Effector memory CD8-positive, alpha-beta T cell (primary cell): Measurements from ENCODE around the gene DLG1.
A peak's percentile ranks its signal among the peaks of the same experiment; 100 is the strongest.
"Not testable (repeated sequence)": the region's sequence is repeated elsewhere in the genome, so short reads cannot be mapped to it uniquely, and the experiment has no call there.

Experiments used
- ATAC-seq: fragments of 150-1000 bp; cut with Tn5 transposase; replicated peaks from 2 replicates; pipeline ENCODE4 v1.10.0; 2021; ENCODE audit warnings: mild to moderate bottlenecking, moderate library complexity
- DNase-seq, 3 experiments: peaks; one replicate each; pipeline ENCODE4 v3.0.0; 2021
- H3K27ac Mint-ChIP-seq, 2 donors: one replicate each; pipeline ENCODE4 v1.8.0; 2022; ENCODE audit warnings: mild to moderate bottlenecking in 2 of 2, mixed read lengths in 2 of 2, moderate library complexity in 2 of 2
- H3K27me3 Mint-ChIP-seq, 2 donors: one replicate each; pipeline ENCODE4 v1.8.0; 2022; ENCODE audit warnings: mixed read lengths in 2 of 2
- H3K36me3 Mint-ChIP-seq: one replicate; pipeline ENCODE4 v1.8.0; 2022; ENCODE audit warnings: mild to moderate bottlenecking, moderate library complexity, mixed read lengths; ENCODE audit not compliant: insufficient read depth
- H3K4me1 Mint-ChIP-seq, 2 donors: one replicate each; pipeline ENCODE4 v1.8.0; 2022; ENCODE audit warnings: low read depth in 2 of 2, mixed read lengths in 2 of 2
- H3K4me3 Mint-ChIP-seq, 2 donors: one replicate each; pipeline ENCODE4 v1.8.0; 2022; ENCODE audit warnings: mild to moderate bottlenecking in 2 of 2, mixed read lengths in 2 of 2, moderate library complexity in 2 of 2
- H3K9me3 Mint-ChIP-seq, 2 donors: one replicate each; pipeline ENCODE4 v1.8.0; 2022; ENCODE audit warnings: mixed read lengths in 2 of 2

Gene DLG1

DNA sequence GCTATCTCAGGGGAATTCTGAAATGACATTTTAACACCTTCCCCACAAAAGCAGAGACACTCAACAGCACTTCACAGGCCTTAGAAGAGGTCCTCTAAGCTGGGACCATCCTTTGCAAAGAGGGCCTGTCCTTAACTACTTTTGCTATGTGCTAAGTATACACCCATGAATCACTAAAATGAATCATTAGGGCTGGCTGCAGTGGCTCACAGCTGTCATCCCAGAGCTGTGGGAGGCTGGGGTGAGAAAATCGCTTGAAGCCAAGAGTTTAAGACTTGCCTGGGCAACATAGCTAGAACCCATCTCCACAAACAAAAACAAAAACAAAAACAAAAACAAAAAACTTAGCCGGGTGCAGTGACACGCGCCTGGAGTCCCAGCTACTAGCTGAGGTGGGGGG is 214.9 kb downstream of the DLG1 start:
- peak overlapping the region in 1 of 2 donors; percentile 91 for H3K27ac Mint-ChIP-seq
- peaks cover 3% of the 10 kb centered on the region for H3K36me3 Mint-ChIP-seq
- no peak for DNase-seq
- no peaks in the 10 kb centered on the region for H3K27me3 Mint-ChIP-seq
- ATAC-seq, result peak; percentile 21
- peaks cover 0 to 8% of the 10 kb centered on the region in 2 donors for H3K4me1 Mint-ChIP-seq
- H3K9me3 Mint-ChIP-seq, result no peaks in the 10 kb centered on the region
- no peak overlapping the region for H3K4me3 Mint-ChIP-seq

DNA sequence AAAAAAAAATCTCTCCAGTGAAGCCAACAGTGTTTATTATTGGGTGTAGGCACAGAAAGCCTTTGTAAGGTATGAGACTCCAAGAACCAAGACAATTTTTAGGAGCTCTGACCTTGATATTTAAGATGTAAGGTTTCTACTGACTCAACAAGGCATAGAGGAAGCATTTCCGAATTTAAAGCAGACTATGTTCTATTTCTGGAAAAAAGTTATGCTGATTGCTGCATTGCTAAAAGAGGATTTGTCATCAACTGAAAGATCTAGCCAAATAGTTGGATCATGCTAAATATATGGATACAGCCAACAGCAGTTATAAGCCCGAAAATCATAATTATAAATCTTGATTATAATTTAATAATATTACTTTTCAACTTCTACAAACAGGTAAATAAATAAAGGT is 215.5 kb downstream of the DLG1 start:
- DNase-seq (no peak), ATAC-seq (no peak)
- Mint-ChIP-seq H3K4me1 (peaks cover 0 to 8% of the 10 kb centered on the region in 2 donors), H3K27ac (peak overlapping the region in 1 of 2 donors; percentile 22), H3K4me3 (no peak overlapping the region), H3K9me3 (no peaks in the 10 kb centered on the region), H3K27me3 (no peaks in the 10 kb centered on the region), H3K36me3 (peaks cover 9% of the 10 kb centered on the region)

DNA sequence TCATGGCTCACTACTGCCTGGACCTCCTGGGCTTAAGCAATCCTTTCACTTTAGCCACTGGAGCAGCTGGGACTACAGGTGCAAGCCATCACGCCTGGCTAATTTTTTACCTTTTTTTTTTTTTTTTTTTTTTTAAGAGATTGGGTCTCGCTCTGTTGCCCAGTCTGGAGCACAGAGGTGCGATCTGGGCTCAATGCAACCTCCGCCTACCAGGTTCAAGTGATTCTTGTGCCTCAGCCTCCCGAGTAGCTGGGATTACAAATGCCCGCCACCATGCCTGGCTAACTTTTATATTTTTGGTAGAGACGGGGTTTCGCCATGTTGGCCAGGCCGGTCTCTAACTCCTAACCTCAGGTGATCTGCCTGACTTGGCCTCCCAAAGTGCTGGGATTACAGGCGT is 218.1 kb downstream of the DLG1 start:
- no peak overlapping the region for H3K4me3 Mint-ChIP-seq
- ATAC-seq (no peak), DNase-seq (no peak)
- H3K4me1 Mint-ChIP-seq, result peaks cover 0 to 3% of the 10 kb centered on the region in 2 donors
- H3K9me3 Mint-ChIP-seq, result no peaks in the 10 kb centered on the region
- peaks cover 13% of the 10 kb centered on the region for H3K36me3 Mint-ChIP-seq
- H3K27ac Mint-ChIP-seq, result no peak overlapping the region
- H3K27me3 Mint-ChIP-seq, result no peaks in the 10 kb centered on the region

DNA sequence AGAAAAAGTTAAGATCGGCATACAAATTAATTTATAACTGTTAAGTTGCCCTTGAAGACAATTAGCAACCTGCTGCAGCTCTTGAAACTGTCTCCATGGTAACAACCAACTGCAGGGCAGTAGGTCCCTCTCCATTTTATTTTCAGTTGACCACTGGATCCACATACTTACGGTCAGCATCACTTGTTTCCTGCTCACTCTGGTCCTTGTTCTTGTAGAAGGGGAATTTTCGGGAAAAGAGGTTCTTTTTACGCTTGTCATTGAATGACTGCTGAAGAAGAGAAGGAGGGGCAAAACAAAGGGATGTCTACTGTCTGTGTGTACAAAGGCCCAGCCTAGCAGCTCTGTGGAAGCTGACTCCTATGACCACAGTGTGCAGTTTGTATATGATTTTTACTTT is 222.0 kb downstream of the DLG1 start:
- DNase-seq (no peak), ATAC-seq (no peak)
- peaks cover 0 to 1% of the 10 kb centered on the region in 2 donors for H3K4me1 Mint-ChIP-seq
- H3K27me3 Mint-ChIP-seq, result no peaks in the 10 kb centered on the region
- peaks cover 11% of the 10 kb centered on the region for H3K36me3 Mint-ChIP-seq
- no peaks in the 10 kb centered on the region for H3K9me3 Mint-ChIP-seq
- H3K4me3 Mint-ChIP-seq, result no peak overlapping the region
- H3K27ac Mint-ChIP-seq, result no peak overlapping the region

DNA sequence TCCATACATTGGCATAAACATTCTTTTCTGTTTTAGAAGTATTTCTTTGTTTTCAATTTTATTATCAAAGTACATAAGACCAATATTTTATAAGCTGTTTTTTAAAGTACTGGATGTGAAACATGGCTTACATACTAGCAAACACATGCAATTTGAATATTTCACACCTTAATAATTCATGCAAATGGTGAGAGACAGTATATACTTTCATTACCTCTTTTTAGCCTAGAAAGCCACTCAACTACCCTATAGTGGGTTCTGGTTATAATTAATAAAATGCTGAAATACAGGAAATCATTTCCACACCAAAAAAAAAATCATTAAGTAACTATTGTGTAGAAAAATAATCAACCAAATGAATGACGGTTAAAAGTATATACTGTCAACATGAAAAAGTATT is 230.3 kb downstream of the DLG1 start:
- Mint-ChIP-seq H3K27ac (no peak overlapping the region), H3K9me3 (no peaks in the 10 kb centered on the region), H3K27me3 (no peaks in the 10 kb centered on the region), H3K36me3 (peaks cover 32% of the 10 kb centered on the region), H3K4me3 (no peak overlapping the region), H3K4me1 (peaks cover 0 to 1% of the 10 kb centered on the region in 2 donors)
- no peak for DNase-seq
- no peak for ATAC-seq

DNA sequence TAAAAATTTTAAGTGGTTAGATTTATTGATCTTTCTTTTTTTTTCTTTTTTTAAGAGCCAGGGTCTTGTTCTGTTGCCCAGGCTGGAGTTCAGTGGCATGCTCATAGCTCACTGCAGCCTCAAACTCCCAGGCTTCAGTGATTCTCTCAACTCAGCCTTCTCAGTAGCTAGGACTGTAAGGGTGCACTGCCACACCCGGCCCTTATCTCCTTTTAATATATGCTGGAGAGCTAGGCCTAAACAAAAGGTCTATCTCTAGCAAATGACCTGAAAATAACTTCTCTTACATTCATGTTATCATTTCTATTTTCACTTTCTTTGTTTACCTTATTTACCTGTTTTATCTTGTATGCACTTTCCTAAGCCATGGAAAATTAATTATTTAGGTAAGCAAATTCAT is 233.6 kb downstream of the DLG1 start:
- H3K27me3 Mint-ChIP-seq, result no peaks in the 10 kb centered on the region
- H3K4me1 Mint-ChIP-seq, result no peaks in the 10 kb centered on the region
- no peaks in the 10 kb centered on the region for H3K9me3 Mint-ChIP-seq
- ATAC-seq (no peak), DNase-seq (no peak)
- H3K4me3 Mint-ChIP-seq, result no peak overlapping the region
- H3K27ac Mint-ChIP-seq, result peak overlapping the region in 1 of 2 donors; percentile 56
- peaks cover 29% of the 10 kb centered on the region for H3K36me3 Mint-ChIP-seq

DNA sequence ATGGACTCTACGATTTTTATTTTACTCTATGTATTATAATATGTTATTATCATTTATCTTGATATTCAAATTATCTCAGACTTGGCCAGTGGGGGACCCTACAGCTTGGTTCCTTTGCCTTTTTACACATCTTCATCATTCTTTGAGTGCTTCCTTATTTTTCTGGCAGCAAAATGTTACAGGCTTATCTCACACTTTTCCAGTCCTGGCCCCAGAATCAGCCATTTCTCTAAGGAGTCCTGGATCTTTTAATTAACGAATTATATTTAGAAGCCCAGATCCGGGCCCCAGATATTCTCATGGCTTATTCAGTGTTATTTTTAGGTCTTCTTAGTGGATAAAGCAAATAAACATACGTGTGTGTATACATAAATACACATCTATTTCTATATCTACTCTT is 236.0 kb downstream of the DLG1 start:
- Mint-ChIP-seq H3K4me1 (no peaks in the 10 kb centered on the region), H3K27me3 (no peaks in the 10 kb centered on the region), H3K4me3 (no peak overlapping the region)

DNA sequence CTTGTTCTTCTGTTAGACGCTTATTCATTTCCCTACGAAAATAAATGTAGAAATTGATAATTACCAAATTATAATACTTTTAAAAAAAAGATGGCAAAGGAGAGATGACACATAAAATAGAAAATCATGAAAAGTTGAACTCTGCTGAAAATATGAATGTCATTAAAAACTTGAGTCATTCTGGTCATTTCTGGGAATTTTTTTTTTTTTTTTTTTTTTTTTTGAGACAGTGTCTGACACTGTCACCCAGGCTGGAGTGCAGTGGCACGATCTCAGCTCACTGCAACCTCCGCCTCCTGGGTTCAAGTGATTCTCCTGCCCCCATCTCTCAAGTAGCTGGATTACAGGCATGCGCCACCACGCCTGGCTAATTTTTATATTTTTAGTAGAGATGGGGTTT is 246.8 kb downstream of the DLG1 start:
- H3K4me3 Mint-ChIP-seq, H3K4me1 Mint-ChIP-seq, H3K27me3 Mint-ChIP-seq, DNase-seq, H3K27ac Mint-ChIP-seq, H3K9me3 Mint-ChIP-seq, ATAC-seq: not testable (repeated sequence)
- peaks cover 24% of the 10 kb centered on the region for H3K36me3 Mint-ChIP-seq

More for the DNA sequence above, 236.0 kb downstream of the DLG1 start:
- DNase-seq (no peak), ATAC-seq (no peak)
- H3K36me3 Mint-ChIP-seq, result peaks cover 51% of the 10 kb centered on the region
- peak overlapping the region in 1 of 2 donors; percentile 1 for H3K27ac Mint-ChIP-seq
- no peaks in the 10 kb centered on the region for H3K9me3 Mint-ChIP-seq

DNA sequence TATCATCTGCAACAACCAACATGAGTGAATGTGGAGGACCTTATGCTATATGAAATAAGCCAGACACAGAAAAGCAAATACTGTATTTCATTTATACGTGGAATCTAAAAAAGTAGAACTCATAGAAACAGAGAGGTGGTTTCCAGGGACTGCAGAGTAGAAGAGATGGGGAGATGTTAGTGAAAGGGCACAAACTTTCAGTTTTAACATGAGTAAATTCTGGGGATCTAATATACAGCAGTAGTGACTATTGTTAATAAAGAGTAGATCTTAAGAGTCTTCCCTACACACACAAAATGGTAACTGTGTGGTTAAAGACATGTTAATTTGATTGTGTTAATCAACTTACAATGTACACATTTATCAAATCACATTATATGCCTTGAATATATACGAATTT is 247.9 kb downstream of the DLG1 start:
- Mint-ChIP-seq H3K27ac (no peak overlapping the region), H3K4me1 (no peaks in the 10 kb centered on the region), H3K4me3 (no peak overlapping the region), H3K9me3 (no peaks in the 10 kb centered on the region), H3K27me3 (no peaks in the 10 kb centered on the region), H3K36me3 (peaks cover 29% of the 10 kb centered on the region)
- DNase-seq (no peak), ATAC-seq (no peak)

DNA sequence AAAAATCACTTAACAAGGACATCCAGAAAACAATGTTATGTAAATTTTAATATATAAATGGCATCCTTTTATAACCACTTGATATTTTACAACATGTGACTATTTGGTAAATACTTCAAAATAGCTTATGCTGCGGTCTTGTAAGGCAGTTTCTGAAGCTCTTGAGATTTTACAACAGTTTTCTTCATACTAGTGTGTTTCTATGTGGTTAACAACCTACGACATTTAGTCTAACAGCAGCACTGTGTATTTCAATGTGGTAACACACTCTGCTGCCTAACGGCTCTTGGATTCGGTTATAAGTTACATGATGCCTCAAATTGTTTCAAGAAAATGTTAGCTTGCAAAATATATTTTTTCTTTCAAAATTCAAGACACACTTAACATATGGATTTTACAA is 255.9 kb downstream of the DLG1 start:
- H3K4me1 Mint-ChIP-seq, result no peaks in the 10 kb centered on the region

DNA sequence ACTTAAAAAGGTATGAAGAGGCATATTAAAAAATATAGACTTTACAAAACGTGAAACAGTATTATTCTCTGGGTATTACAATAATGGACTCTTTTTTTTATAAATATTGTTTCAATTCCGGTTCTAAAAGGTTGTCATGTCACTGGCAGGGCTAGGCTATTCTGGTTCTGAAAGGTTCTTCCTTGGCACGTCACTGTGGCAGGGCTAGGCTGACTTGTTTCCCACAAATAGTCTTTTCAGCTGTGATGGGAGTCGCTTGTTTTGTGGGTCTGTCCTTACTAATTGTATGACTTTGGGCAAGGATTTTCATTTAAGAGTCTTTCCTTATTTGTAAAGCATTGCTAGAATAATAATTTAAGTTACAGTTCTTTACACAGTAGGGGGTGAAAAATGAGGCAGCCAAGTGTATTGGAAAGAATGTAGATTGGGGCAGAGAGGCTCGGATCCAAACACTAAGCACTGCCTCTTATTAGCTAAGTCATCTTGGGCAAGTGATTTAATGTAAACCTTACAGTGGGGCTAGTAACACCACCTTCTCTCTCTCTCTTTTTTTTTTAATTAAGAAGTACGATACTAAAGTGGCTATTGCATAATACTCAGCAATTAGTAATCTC is 256.4 kb downstream of the DLG1 start:
- Mint-ChIP-seq H3K4me3 (no peak overlapping the region), H3K9me3 (no peaks in the 10 kb centered on the region), H3K27ac (peak overlapping the region in 1 of 2 donors; percentile 25), H3K36me3 (peaks cover 18% of the 10 kb centered on the region), H3K27me3 (no peaks in the 10 kb centered on the region), H3K4me1 (no peaks in the 10 kb centered on the region)
- DNase-seq (no peak), ATAC-seq (no peak)

More for the DNA sequence above, 255.9 kb downstream of the DLG1 start:
- Mint-ChIP-seq H3K36me3 (peaks cover 24% of the 10 kb centered on the region), H3K9me3 (no peaks in the 10 kb centered on the region), H3K4me3 (no peak overlapping the region), H3K27ac (no peak overlapping the region), H3K27me3 (no peaks in the 10 kb centered on the region)
- ATAC-seq (no peak), DNase-seq (no peak)

DNA sequence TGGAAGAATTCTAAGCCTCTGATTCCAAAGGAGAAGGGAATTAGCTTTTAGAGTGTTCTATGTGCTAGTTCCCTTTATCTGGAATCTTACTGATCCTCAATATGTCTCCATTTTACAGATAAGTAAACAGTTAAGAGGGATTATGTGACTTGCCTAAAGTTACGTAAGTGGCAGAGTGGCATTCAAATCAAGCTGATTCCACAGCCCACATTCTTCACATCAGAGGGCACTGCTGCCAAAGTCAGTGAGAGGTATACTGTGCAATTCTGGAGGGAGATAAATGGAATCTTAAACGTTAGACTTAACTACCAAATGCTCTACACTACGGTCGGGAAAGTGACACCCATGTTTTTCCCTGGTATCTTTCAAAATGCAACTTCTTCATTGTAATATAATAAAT is 257.8 kb downstream of the DLG1 start:
- Mint-ChIP-seq H3K4me1 (no peaks in the 10 kb centered on the region), H3K27ac (no peak overlapping the region), H3K4me3 (no peak overlapping the region), H3K27me3 (no peaks in the 10 kb centered on the region), H3K36me3 (peaks cover 9% of the 10 kb centered on the region), H3K9me3 (no peaks in the 10 kb centered on the region)
- DNase-seq (no peak), ATAC-seq (no peak)

DNA sequence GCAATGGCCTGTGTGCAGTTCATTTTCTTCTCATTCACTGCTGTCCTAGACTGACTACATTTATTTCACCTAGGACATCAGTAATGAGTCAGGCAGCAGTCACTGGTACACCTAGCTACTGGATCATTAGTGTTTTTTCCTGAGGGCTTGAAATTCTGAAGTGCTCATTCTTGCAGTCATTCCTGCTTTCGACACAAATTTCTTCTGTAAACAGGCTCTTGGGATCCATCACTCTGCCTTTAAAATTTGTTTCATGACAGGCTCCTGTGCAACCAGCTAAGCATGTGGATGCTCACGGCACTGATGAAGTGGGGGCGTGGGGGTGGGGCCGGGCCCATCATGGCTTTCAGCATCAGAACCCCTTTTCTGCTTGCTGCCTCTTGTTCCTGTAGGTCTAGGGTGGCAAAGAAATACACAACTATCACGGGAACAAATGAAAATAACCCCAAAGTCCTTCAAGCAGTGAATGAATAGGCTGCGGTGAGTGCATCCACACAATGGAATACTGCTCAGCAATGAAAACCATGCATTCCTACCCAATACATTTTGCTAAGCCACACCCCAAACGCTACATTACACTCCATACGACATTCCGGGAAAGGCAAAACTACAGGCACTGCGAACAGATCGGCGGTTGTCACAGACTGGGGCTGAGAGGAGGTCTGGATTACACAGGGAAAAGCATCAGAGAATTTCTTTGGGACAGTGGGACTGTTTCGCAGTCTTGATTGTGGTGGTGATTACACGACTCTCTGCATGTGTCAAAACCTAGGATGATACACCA is 259.5 kb downstream of the DLG1 start:
- ATAC-seq (no peak), DNase-seq (no peak)
- Mint-ChIP-seq H3K27me3 (no peaks in the 10 kb centered on the region), H3K27ac (no peak overlapping the region), H3K36me3 (peaks cover 9% of the 10 kb centered on the region), H3K4me1 (no peaks in the 10 kb centered on the region), H3K9me3 (no peaks in the 10 kb centered on the region), H3K4me3 (no peak overlapping the region)

DNA sequence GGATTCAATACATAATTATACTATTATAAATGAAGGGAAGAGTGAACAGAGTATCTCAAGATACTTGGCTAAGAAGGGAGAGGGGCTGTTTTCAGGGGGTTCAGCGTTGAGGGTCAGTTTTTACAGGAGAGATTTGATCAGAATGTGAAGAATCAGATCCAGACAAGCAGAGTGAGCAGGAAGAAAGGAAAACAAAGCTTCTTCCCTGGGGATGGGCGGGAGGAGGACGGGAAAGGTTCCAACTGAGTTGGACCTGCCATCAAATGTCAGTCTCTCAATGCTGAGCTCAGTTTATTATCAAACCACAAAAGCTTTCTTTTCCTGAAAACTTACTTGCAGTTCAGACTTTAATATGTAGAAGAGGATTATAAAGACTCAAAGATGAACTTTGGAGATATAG is 262.8 kb downstream of the DLG1 start:
- peaks cover 5% of the 10 kb centered on the region for H3K36me3 Mint-ChIP-seq
- H3K27ac Mint-ChIP-seq, result no peak overlapping the region
- H3K4me1 Mint-ChIP-seq, result no peaks in the 10 kb centered on the region
- H3K9me3 Mint-ChIP-seq, result no peaks in the 10 kb centered on the region
- H3K4me3 Mint-ChIP-seq, result no peak overlapping the region
- DNase-seq (no peak), ATAC-seq (no peak)
- no peaks in the 10 kb centered on the region for H3K27me3 Mint-ChIP-seq
